ENCODE data around the gene C1orf21. TPM values are rescaled to one million over a fixed set of nuclear protein-coding genes. Genes with fewer than 3 reads are reported as not detected.

C1orf21 gene
- total and polyA plus RNA-seq, 9 donors, result 36.9 to 51.3 (median 44.3) TPM

- Histone ChIP-seq H3K36me3 (ENCODE audit: control insufficient read depth, insufficient read depth, low read length) (no peaks in the 10 kb centered on the region), H3K27me3 (ENCODE audit: control insufficient read depth, insufficient read depth, low read length) (no peaks in the 10 kb centered on the region), H3K9me3 (replicated peaks; ENCODE audit: control insufficient read depth, low read depth, low read length) (no peaks in the 10 kb centered on the region), H3K4me3 (ENCODE audit: low read length) (no peak overlapping the region), H3K27ac (ENCODE audit: low read length) (no peak overlapping the region), H3K4me1 (ENCODE audit: control insufficient read depth, insufficient read depth, low read length) (no peaks in the 10 kb centered on the region)
- peak; percentile 61 for DNase-seq
- WGBS (ENCODE audit: insufficient coverage), result no CpG with 5 or more reads among the region's 1 CpG
Observed at GRCh38 chr1:184358256-184358655, 28.6 kb upstream of the C1orf21 start.

- WGBS (ENCODE audit: insufficient coverage), result no CpG with 5 or more reads among the region's 3 CpGs
- Histone ChIP-seq H3K27ac (ENCODE audit: low read length) (no peak overlapping the region), H3K4me1 (ENCODE audit: control insufficient read depth, insufficient read depth, low read length) (peaks cover 4% of the 10 kb centered on the region), H3K36me3 (ENCODE audit: control insufficient read depth, insufficient read depth, low read length) (no peaks in the 10 kb centered on the region), H3K9me3 (replicated peaks; ENCODE audit: control insufficient read depth, low read depth, low read length) (no peaks in the 10 kb centered on the region), H3K27me3 (ENCODE audit: control insufficient read depth, insufficient read depth, low read length) (no peaks in the 10 kb centered on the region), H3K4me3 (ENCODE audit: low read length) (no peak overlapping the region)
- DNase-seq, result no peak
Observed at GRCh38 chr1:184359909-184360308, 26.9 kb upstream of the C1orf21 start.

GRCh38 chr1:184362876-184363275 lies 24.0 kb upstream of the C1orf21 start:
- Histone ChIP-seq H3K9me3 (replicated peaks; ENCODE audit: control insufficient read depth, low read depth, low read length) (no peaks in the 10 kb centered on the region), H3K4me1 (ENCODE audit: control insufficient read depth, insufficient read depth, low read length) (peaks cover 5% of the 10 kb centered on the region), H3K4me3 (ENCODE audit: low read length) (no peak overlapping the region), H3K27me3 (ENCODE audit: control insufficient read depth, insufficient read depth, low read length) (no peaks in the 10 kb centered on the region), H3K27ac (ENCODE audit: low read length) (no peak overlapping the region), H3K36me3 (ENCODE audit: control insufficient read depth, insufficient read depth, low read length) (no peaks in the 10 kb centered on the region)
- no CpG with 5 or more reads among the region's 1 CpG for WGBS (ENCODE audit: insufficient coverage)
- DNase-seq, result no peak

GRCh38 chr1:184365699-184366098 lies 21.1 kb upstream of the C1orf21 start:
- WGBS (ENCODE audit: insufficient coverage), result no CpG with 5 or more reads among the region's 2 CpGs
- H3K4me3 ChIP-seq (ENCODE audit: low read length), result no peak overlapping the region
- H3K27me3 ChIP-seq (ENCODE audit: control insufficient read depth, insufficient read depth, low read length), result no peaks in the 10 kb centered on the region
- no peaks in the 10 kb centered on the region for H3K9me3 ChIP-seq (replicated peaks; ENCODE audit: control insufficient read depth, low read depth, low read length)
- H3K27ac ChIP-seq (ENCODE audit: low read length), result no peak overlapping the region
- DNase-seq, result no peak
- peaks cover 5% of the 10 kb centered on the region for H3K4me1 ChIP-seq (ENCODE audit: control insufficient read depth, insufficient read depth, low read length)
- no peaks in the 10 kb centered on the region for H3K36me3 ChIP-seq (ENCODE audit: control insufficient read depth, insufficient read depth, low read length)

- peak overlapping the region; percentile 9 for H3K27ac ChIP-seq (ENCODE audit: low read length)
- peaks cover 5% of the 10 kb centered on the region for H3K4me1 ChIP-seq (ENCODE audit: control insufficient read depth, insufficient read depth, low read length)
- H3K36me3 ChIP-seq (ENCODE audit: control insufficient read depth, insufficient read depth, low read length), result no peaks in the 10 kb centered on the region
- no peaks in the 10 kb centered on the region for H3K27me3 ChIP-seq (ENCODE audit: control insufficient read depth, insufficient read depth, low read length)
- peak; percentile 89 for DNase-seq
- H3K9me3 ChIP-seq (replicated peaks; ENCODE audit: control insufficient read depth, low read depth, low read length), result no peaks in the 10 kb centered on the region
- 2% methylated on average over 5 of the region's 11 CpGs for WGBS (ENCODE audit: insufficient coverage)
- H3K4me3 ChIP-seq (ENCODE audit: low read length), result no peak overlapping the region
Observed at GRCh38 chr1:184366997-184367396, 19.8 kb upstream of the C1orf21 start.

GRCh38 chr1:184367427-184368038 lies 19.3 kb upstream of the C1orf21 start:
- Histone ChIP-seq H3K27me3 (ENCODE audit: control insufficient read depth, insufficient read depth, low read length) (no peaks in the 10 kb centered on the region), H3K36me3 (ENCODE audit: control insufficient read depth, insufficient read depth, low read length) (no peaks in the 10 kb centered on the region), H3K27ac (ENCODE audit: low read length) (peak overlapping the region; percentile 3), H3K4me1 (ENCODE audit: control insufficient read depth, insufficient read depth, low read length) (peaks cover 5% of the 10 kb centered on the region), H3K9me3 (replicated peaks; ENCODE audit: control insufficient read depth, low read depth, low read length) (no peaks in the 10 kb centered on the region), H3K4me3 (ENCODE audit: low read length) (no peak overlapping the region)
- DNase-seq, result no peak
- WGBS (ENCODE audit: insufficient coverage), result no CpG with 5 or more reads among the region's 1 CpG

GRCh38 chr1:184368354-184368753 lies 18.5 kb upstream of the C1orf21 start:
- no peaks in the 10 kb centered on the region for H3K9me3 ChIP-seq (replicated peaks; ENCODE audit: control insufficient read depth, low read depth, low read length)
- no peak for DNase-seq
- H3K27ac ChIP-seq (ENCODE audit: low read length), result no peak overlapping the region
- 80% methylated on average over 1 of the region's 2 CpGs for WGBS (ENCODE audit: insufficient coverage)
- H3K27me3 ChIP-seq (ENCODE audit: control insufficient read depth, insufficient read depth, low read length), result no peaks in the 10 kb centered on the region
- no peaks in the 10 kb centered on the region for H3K36me3 ChIP-seq (ENCODE audit: control insufficient read depth, insufficient read depth, low read length)
- H3K4me3 ChIP-seq (ENCODE audit: low read length), result no peak overlapping the region
- H3K4me1 ChIP-seq (ENCODE audit: control insufficient read depth, insufficient read depth, low read length), result peaks cover 5% of the 10 kb centered on the region

GRCh38 chr1:184370850-184371249 lies 16.0 kb upstream of the C1orf21 start:
- Histone ChIP-seq H3K9me3 (replicated peaks; ENCODE audit: control insufficient read depth, low read depth, low read length) (no peaks in the 10 kb centered on the region), H3K27me3 (ENCODE audit: control insufficient read depth, insufficient read depth, low read length) (no peaks in the 10 kb centered on the region), H3K36me3 (ENCODE audit: control insufficient read depth, insufficient read depth, low read length) (no peaks in the 10 kb centered on the region), H3K4me1 (ENCODE audit: control insufficient read depth, insufficient read depth, low read length) (peaks cover 2% of the 10 kb centered on the region), H3K27ac (ENCODE audit: low read length) (no peak overlapping the region), H3K4me3 (ENCODE audit: low read length) (no peak overlapping the region)
- 60% methylated on average over 3 of the region's 4 CpGs for WGBS (ENCODE audit: insufficient coverage)
- no peak for DNase-seq

GRCh38 chr1:184373155-184373554 lies 13.7 kb upstream of the C1orf21 start:
- Histone ChIP-seq H3K27ac (ENCODE audit: low read length) (no peak overlapping the region), H3K9me3 (replicated peaks; ENCODE audit: control insufficient read depth, low read depth, low read length) (no peaks in the 10 kb centered on the region), H3K27me3 (ENCODE audit: control insufficient read depth, insufficient read depth, low read length) (no peaks in the 10 kb centered on the region), H3K4me1 (ENCODE audit: control insufficient read depth, insufficient read depth, low read length) (no peaks in the 10 kb centered on the region), H3K4me3 (ENCODE audit: low read length) (no peak overlapping the region), H3K36me3 (ENCODE audit: control insufficient read depth, insufficient read depth, low read length) (no peaks in the 10 kb centered on the region)
- DNase-seq, result no peak
- WGBS (ENCODE audit: insufficient coverage), result 45% methylated on average over 4 of the region's 4 CpGs

- Histone ChIP-seq H3K27me3 (ENCODE audit: control insufficient read depth, insufficient read depth, low read length) (no peaks in the 10 kb centered on the region), H3K36me3 (ENCODE audit: control insufficient read depth, insufficient read depth, low read length) (no peaks in the 10 kb centered on the region), H3K4me1 (ENCODE audit: control insufficient read depth, insufficient read depth, low read length) (no peaks in the 10 kb centered on the region), H3K9me3 (replicated peaks; ENCODE audit: control insufficient read depth, low read depth, low read length) (no peaks in the 10 kb centered on the region), H3K4me3 (ENCODE audit: low read length) (no peak overlapping the region), H3K27ac (ENCODE audit: low read length) (no peak overlapping the region)
- 93% methylated on average over 4 of the region's 5 CpGs for WGBS (ENCODE audit: insufficient coverage)
- no peak for DNase-seq
Observed at GRCh38 chr1:184376369-184376768, 10.5 kb upstream of the C1orf21 start.

Data from muscle of leg (tissue), 11 donors.